Neural cell (in vitro differentiated cells): ENCODE results near the gene RASD1. TPM values are rescaled to one million over a fixed set of nuclear protein-coding genes. Genes with fewer than 3 reads are reported as not detected.

ENCODE experiments used
- H2AFZ ChIP-seq: fragments of 200-600, 300-800 bp; sonication (generic), shearing (Covaris generic); 2 replicates; pipeline ENCODE4 v1.6.0; 2014; ENCODE audit warnings: low read depth, mild to moderate bottlenecking, antibody characterized with exemption, low read length, moderate library complexity
- H3F3A ChIP-seq: fragments of 200-600 bp; shearing (Covaris generic); 2 replicates; pipeline ENCODE4 v1.6.1; 2016; ENCODE audit warnings: mild to moderate bottlenecking, moderate library complexity, mixed read lengths, antibody characterized with exemption, low read length; ENCODE audit not compliant: insufficient read depth, poor library complexity, severe bottlenecking
- H3K27ac ChIP-seq: fragments of 200-600, 300-800 bp; sonication (generic), shearing (Covaris generic); 2 replicates; pipeline ENCODE4 v1.5.1; 2014; ENCODE audit warnings: mild to moderate bottlenecking, low read length, moderate library complexity
- H3K27me3 ChIP-seq: fragments of 300-800, 200-600 bp; sonication (generic), shearing (Covaris generic); 2 replicates; pipeline ENCODE4 v1.6.0; 2014; ENCODE audit warnings: mild to moderate bottlenecking, low read depth, low read length, moderate library complexity; ENCODE audit not compliant: insufficient read depth
- H3K36me3 ChIP-seq: fragments of 300-800, 200-600 bp; sonication (generic), shearing (Covaris generic); 2 replicates; pipeline ENCODE4 v1.5.1; 2014; ENCODE audit warnings: mild to moderate bottlenecking, antibody characterized with exemption, low read length, moderate library complexity; ENCODE audit not compliant: insufficient read depth
- H3K4me2 ChIP-seq: fragments of 300-800, 200-600 bp; sonication (generic), shearing (Covaris generic); 2 replicates; pipeline ENCODE4 v1.6.0; 2014; ENCODE audit warnings: mild to moderate bottlenecking, low read length
- H3K4me3 ChIP-seq: fragments of 300-800, 200-600 bp; sonication (generic), shearing (Covaris generic); 2 replicates; pipeline ENCODE4 v1.5.1; 2014; ENCODE audit warnings: mild to moderate bottlenecking, low read length, moderate library complexity
- H3K79me2 ChIP-seq: fragments of 200-600 bp; shearing (Covaris generic); replicated peaks from 2 replicates; pipeline ENCODE4 v1.6.0; 2014; ENCODE audit warnings: mild to moderate bottlenecking, low read length, moderate library complexity; ENCODE audit not compliant: insufficient read depth
- H3K9ac ChIP-seq: fragments of 300-800, 200-600 bp; sonication (generic), shearing (Covaris generic); 2 replicates; pipeline ENCODE4 v1.6.1; 2016; ENCODE audit warnings: mild to moderate bottlenecking, low read length, mixed read lengths
- H3K9me2 ChIP-seq: fragments of 200-600 bp; shearing (Covaris generic); 2 replicates; pipeline ENCODE4 v1.6.1; 2016; ENCODE audit warnings: mild to moderate bottlenecking, low read length, mixed read lengths; ENCODE audit not compliant: insufficient read depth
- H3K9me3 ChIP-seq: fragments of 200-600, 300-800 bp; sonication (generic), shearing (Covaris generic); 2 replicates; pipeline ENCODE4 v1.6.1; 2016; ENCODE audit warnings: mild to moderate bottlenecking, mixed run types, low read length, moderate library complexity, mixed read lengths
- H4K20me1 ChIP-seq: fragments of 200-600 bp; shearing (Covaris generic); 2 replicates; pipeline ENCODE4 v1.6.1; 2016; ENCODE audit warnings: mild to moderate bottlenecking, mixed run types; ENCODE audit not compliant: insufficient read depth
- CTCF ChIP-seq: fragments of 450-650 bp; IDR thresholded peaks from 2 replicates; pipeline ENCODE4 v1.5.1; 2014; ENCODE audit warnings: antibody characterized with exemption, mild to moderate bottlenecking, moderate library complexity; ENCODE audit not compliant: poor library complexity, severe bottlenecking
- EP300 ChIP-seq: fragments of 450-650 bp; conservative IDR thresholded peaks from 2 replicates; pipeline ENCODE4 v1.6.1; 2014; ENCODE audit warnings: antibody characterized with exemption, mild to moderate bottlenecking, moderate library complexity; ENCODE audit not compliant: poor library complexity, severe bottlenecking
- EZH2 ChIP-seq: fragments of 200-600, 300-800 bp; shearing (Covaris generic), sonication (generic); IDR thresholded peaks from 2 replicates; pipeline ENCODE4 v1.6.1; 2014; ENCODE audit warnings: antibody characterized with exemption, low read length, borderline replicate concordance, mild to moderate bottlenecking; ENCODE audit not compliant: insufficient read depth, poor library complexity, severe bottlenecking
- MXI1 ChIP-seq: fragments of 450-650 bp; conservative IDR thresholded peaks from 2 replicates; pipeline ENCODE4 v1.6.1; 2014; ENCODE audit warnings: antibody characterized with exemption, mild to moderate bottlenecking; ENCODE audit not compliant: poor library complexity, severe bottlenecking
- POLR2AphosphoS5 ChIP-seq: IDR thresholded peaks from 2 replicates; pipeline ENCODE4 v1.6.1; 2012
- RAD21 ChIP-seq: fragments of 450-650 bp; conservative IDR thresholded peaks from 2 replicates; pipeline ENCODE4 v1.6.1; 2014; ENCODE audit warnings: antibody characterized with exemption, mild to moderate bottlenecking, moderate library complexity
- REST ChIP-seq: IDR thresholded peaks from 2 replicates; pipeline ENCODE4 v1.6.1; 2012; ENCODE audit warnings: borderline replicate concordance
- SMC3 ChIP-seq: fragments of 450-650 bp; conservative IDR thresholded peaks from 2 replicates; pipeline ENCODE4 v1.6.1; 2014; ENCODE audit warnings: antibody characterized with exemption, mild to moderate bottlenecking, moderate library complexity; ENCODE audit not compliant: poor library complexity
- TAF1 ChIP-seq: IDR thresholded peaks from 2 replicates; pipeline ENCODE4 v1.6.1; 2012; ENCODE audit warnings: low read depth
- polyA plus RNA-seq: library from polyadenylated mRNA; depleted of rRNA; stranded (reverse); fragments of >200 nt; gene quantifications from 2 replicates; pipeline ENCODE4 v1.2.3, GENCODE V29; 2014

Gene RASD1
- polyA plus RNA-seq, 1 donor from 2014 or later = 57.7 TPM

- no peaks in the 10 kb centered on the region for H3K36me3 ChIP-seq
- no peaks in the 10 kb centered on the region for H3K27me3 ChIP-seq
- no peaks in the 10 kb centered on the region for H3F3A ChIP-seq
- TF ChIP-seq TAF1 = no peak
- TF ChIP-seq SMC3 = no peak
- TF ChIP-seq EP300 = no peak
- no peak for TF ChIP-seq POLR2AphosphoS5
- no peak for TF ChIP-seq RAD21
- TF ChIP-seq MXI1 = no peak
- no peak for TF ChIP-seq REST
- TF ChIP-seq EZH2 = no peak
- no peak for TF ChIP-seq CTCF
- no peak overlapping the region for H3K4me3 ChIP-seq
- no peaks in the 10 kb centered on the region for H4K20me1 ChIP-seq
- no peaks in the 10 kb centered on the region for H3K9me2 ChIP-seq
- no peaks in the 10 kb centered on the region for H3K79me2 ChIP-seq
- no peak overlapping the region for H2AFZ ChIP-seq
- no peaks in the 10 kb centered on the region for H3K9me3 ChIP-seq
- H3K27ac ChIP-seq = no peak overlapping the region
- no peak overlapping the region for H3K4me2 ChIP-seq
- no peak overlapping the region for H3K9ac ChIP-seq
These were observed 45.4 kb upstream of the RASD1 start for GRCh38 chr17:17541640-17542001.

GRCh38 chr17:17540935-17541639, 44.9 kb upstream of the RASD1 start:
- Histone ChIP-seq H4K20me1 (no peaks in the 10 kb centered on the region), H3K9me3 (no peaks in the 10 kb centered on the region), H3K27me3 (no peaks in the 10 kb centered on the region), H3K4me2 (no peak overlapping the region), H2AFZ (no peak overlapping the region), H3K79me2 (no peaks in the 10 kb centered on the region), H3K4me3 (no peak overlapping the region), H3K27ac (no peak overlapping the region), H3K9ac (no peak overlapping the region), H3K9me2 (no peaks in the 10 kb centered on the region), H3F3A (no peaks in the 10 kb centered on the region), H3K36me3 (no peaks in the 10 kb centered on the region)
- no peak for TF ChIP-seq POLR2AphosphoS5
- TF ChIP-seq REST = no peak
- TF ChIP-seq CTCF = no peak
- TF ChIP-seq SMC3 = no peak
- TF ChIP-seq EZH2 = no peak
- TF ChIP-seq TAF1 = no peak
- TF ChIP-seq RAD21 = no peak
- no peak for TF ChIP-seq EP300
- TF ChIP-seq MXI1 = no peak
